SIG-M5 treated with dmso at 0.1 percent for 504 hours (cell line): ENCODE measurements around the gene TAS2R20.

Source experiments
- DNase-seq: peaks from one replicate; lab custom pipeline; 2025; ENCODE audit not compliant: unreplicated experiment; lab: John Stamatoyannopoulos, UW

Gene TAS2R20

DNA sequence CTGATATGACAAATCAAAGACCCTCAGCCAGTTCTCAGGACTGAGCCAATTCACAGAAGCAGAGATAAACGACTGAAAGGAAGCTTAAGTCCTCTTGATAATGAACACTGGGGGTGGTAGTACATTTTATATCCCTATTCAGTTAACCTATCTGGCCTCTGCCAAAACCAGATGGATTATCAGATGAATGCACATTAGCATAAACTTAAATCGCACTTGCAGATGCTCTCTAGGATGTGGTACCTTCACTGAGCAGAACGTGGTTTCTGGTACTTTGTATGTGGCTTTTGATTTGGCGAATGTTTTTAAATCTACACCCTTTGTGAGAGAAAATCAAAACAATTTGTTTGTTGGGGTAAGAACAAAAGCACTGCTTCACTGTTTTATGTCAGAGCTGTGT lies 37.9 kb downstream of the TAS2R20 start:
- no peak for DNase-seq

DNA sequence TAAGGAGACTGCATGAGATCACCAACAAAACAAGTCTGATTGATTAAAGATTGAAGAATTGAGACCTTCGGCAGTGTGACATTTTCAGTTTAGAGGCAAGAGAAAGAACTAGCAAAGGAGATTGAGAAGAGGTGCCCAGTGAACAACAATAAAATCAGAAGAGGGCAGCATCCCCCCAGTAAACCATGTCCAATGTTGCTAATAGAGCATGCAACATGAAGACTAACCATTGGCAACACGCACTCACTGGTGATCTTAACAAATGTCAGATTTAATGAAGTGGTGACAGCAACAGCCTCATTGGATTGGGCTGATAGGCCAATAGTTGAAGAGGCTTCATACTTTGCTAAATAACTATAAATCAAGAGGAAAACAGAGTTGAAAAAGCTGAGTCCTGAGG lies 38.3 kb downstream of the TAS2R20 start:
- no peak for DNase-seq

GRCh38 chr12:10957741-10958140 lies 40.4 kb downstream of the TAS2R20 start:
- DNase-seq, result no peak

DNA sequence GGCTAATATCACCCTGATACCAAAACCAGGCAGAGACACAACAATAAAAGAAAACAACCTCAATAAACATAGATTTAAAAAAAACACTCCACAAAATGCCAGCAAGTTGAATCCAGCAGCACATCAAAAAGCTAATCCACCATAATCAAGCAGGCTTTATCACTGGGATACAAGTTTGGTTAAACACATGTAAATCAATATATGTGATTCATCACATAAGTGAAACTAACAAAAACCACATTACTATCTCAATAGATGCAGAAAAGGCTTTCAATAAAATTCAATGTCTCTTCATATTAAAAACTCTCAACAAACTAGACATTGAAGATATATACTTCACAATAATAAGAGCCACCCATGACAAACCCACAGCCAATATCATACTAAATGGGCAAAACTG lies 42.0 kb downstream of the TAS2R20 start:
- no peak for DNase-seq

- no peak for DNase-seq
Observed at GRCh38 chr12:10952645-10953044, 45.5 kb downstream of the TAS2R20 start.
